ENCODE results near the gene BTBD9.
A peak's percentile ranks its signal among the peaks of the same experiment; 100 is the strongest.

BTBD9 gene

GRCh38 chr6:38495922-38496635, 143.7 kb downstream of the BTBD9 start:
- Histone ChIP-seq H3K27ac (no peak overlapping the region), H3K4me2 (ENCODE audit: low read length) (no peak overlapping the region), H3K36me3 (ENCODE audit: control insufficient read depth, insufficient read depth, low read length) (no peaks in the 10 kb centered on the region), H3K4me3 (ENCODE audit: low read depth, low read length) (no peak overlapping the region), H3K27me3 (ENCODE audit: control insufficient read depth, insufficient read depth, low read length) (no peaks in the 10 kb centered on the region), H3K4me1 (no peaks in the 10 kb centered on the region), H3K9me3 (ENCODE audit: control insufficient read depth, low read length) (no peaks in the 10 kb centered on the region), H3K79me2 (no peaks in the 10 kb centered on the region), H2AFZ (no peak overlapping the region), H3K9ac (no peak overlapping the region)
- TF ChIP-seq, protein P1, sequence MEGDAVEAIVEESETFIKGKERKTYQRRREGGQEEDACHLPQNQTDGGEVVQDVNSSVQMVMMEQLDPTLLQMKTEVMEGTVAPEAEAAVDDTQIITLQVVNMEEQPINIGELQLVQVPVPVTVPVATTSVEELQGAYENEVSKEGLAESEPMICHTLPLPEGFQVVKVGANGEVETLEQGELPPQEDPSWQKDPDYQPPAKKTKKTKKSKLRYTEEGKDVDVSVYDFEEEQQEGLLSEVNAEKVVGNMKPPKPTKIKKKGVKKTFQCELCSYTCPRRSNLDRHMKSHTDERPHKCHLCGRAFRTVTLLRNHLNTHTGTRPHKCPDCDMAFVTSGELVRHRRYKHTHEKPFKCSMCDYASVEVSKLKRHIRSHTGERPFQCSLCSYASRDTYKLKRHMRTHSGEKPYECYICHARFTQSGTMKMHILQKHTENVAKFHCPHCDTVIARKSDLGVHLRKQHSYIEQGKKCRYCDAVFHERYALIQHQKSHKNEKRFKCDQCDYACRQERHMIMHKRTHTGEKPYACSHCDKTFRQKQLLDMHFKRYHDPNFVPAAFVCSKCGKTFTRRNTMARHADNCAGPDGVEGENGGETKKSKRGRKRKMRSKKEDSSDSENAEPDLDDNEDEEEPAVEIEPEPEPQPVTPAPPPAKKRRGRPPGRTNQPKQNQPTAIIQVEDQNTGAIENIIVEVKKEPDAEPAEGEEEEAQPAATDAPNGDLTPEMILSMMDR (IDR thresholded peaks at IDR 0.05) = no peak

DNA sequence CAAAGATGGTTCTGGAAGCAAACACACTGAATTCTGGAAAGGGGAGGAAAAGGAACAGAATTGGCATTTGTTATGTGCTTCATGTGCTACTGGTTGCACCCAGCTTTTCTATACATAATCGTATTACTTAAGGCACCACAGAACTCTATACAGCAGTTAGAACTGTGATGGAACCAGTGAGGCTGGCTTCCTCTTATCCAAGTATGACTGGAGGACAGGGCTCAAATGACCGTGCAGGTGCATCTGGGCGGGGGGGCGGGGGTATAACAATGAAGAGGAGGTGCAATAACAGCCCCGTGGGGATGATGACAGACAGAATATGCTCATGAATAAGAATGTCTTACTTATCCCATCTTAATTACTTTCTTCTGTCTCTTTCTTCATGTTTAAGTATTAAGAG, 144.2 kb downstream of the BTBD9 start:
- Histone ChIP-seq H3K27me3 (ENCODE audit: control insufficient read depth, insufficient read depth, low read length) (no peaks in the 10 kb centered on the region), H3K4me1 (no peaks in the 10 kb centered on the region), H3K9ac (no peak overlapping the region), H3K27ac (no peak overlapping the region), H3K79me2 (no peaks in the 10 kb centered on the region), H3K36me3 (ENCODE audit: control insufficient read depth, insufficient read depth, low read length) (no peaks in the 10 kb centered on the region), H3K4me3 (ENCODE audit: low read depth, low read length) (no peak overlapping the region), H2AFZ (no peak overlapping the region), H3K4me2 (ENCODE audit: low read length) (no peak overlapping the region), H3K9me3 (ENCODE audit: control insufficient read depth, low read length) (no peaks in the 10 kb centered on the region)
- TF ChIP-seq, protein P1 (IDR thresholded peaks at IDR 0.05) = no peak

- Histone ChIP-seq H3K4me1 (no peaks in the 10 kb centered on the region), H2AFZ (no peak overlapping the region), H3K9ac (no peak overlapping the region), H3K36me3 (ENCODE audit: control insufficient read depth, insufficient read depth, low read length) (no peaks in the 10 kb centered on the region), H3K4me2 (ENCODE audit: low read length) (no peak overlapping the region), H3K79me2 (no peaks in the 10 kb centered on the region), H3K9me3 (ENCODE audit: control insufficient read depth, low read length) (no peaks in the 10 kb centered on the region), H3K4me3 (ENCODE audit: low read depth, low read length) (no peak overlapping the region), H3K27ac (no peak overlapping the region), H3K27me3 (ENCODE audit: control insufficient read depth, insufficient read depth, low read length) (no peaks in the 10 kb centered on the region)
- TF ChIP-seq, protein P1 (IDR thresholded peaks at IDR 0.05) = peak; percentile 97
Measured at GRCh38 chr6:38493931-38494547, 145.7 kb downstream of the BTBD9 start.

DNA sequence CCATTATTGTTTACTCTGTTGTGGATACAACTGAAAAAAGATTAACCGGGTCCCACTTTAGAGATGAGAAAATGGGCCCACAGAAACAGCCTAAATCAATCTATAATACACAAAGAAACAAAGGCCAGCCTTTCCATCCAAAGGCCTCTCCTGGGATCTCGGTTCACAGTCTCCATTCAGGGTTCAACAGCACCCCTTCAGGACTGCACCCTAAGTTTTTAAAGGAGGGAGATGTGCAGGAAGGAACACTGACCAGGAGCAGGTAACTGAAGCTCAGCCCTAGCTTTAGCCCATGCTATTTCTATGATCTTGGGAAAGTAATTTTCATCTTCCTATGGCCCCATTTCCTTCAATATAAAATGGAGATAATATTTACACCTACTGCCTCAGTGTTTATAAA, 147.7 kb downstream of the BTBD9 start:
- no peak overlapping the region for H3K9ac ChIP-seq
- no peaks in the 10 kb centered on the region for H3K4me1 ChIP-seq
- H2AFZ ChIP-seq = no peak overlapping the region
- no peaks in the 10 kb centered on the region for H3K36me3 ChIP-seq (ENCODE audit: control insufficient read depth, insufficient read depth, low read length)
- H3K27ac ChIP-seq = no peak overlapping the region
- TF ChIP-seq, protein P1 (IDR thresholded peaks at IDR 0.05) = no peak
- no peaks in the 10 kb centered on the region for H3K9me3 ChIP-seq (ENCODE audit: control insufficient read depth, low read length)
- no peak overlapping the region for H3K4me2 ChIP-seq (ENCODE audit: low read length)
- no peaks in the 10 kb centered on the region for H3K27me3 ChIP-seq (ENCODE audit: control insufficient read depth, insufficient read depth, low read length)
- H3K4me3 ChIP-seq (ENCODE audit: low read depth, low read length) = no peak overlapping the region
- no peaks in the 10 kb centered on the region for H3K79me2 ChIP-seq

- H3K79me2 ChIP-seq = no peaks in the 10 kb centered on the region
- H3K27me3 ChIP-seq (ENCODE audit: control insufficient read depth, insufficient read depth, low read length) = no peaks in the 10 kb centered on the region
- no peaks in the 10 kb centered on the region for H3K9me3 ChIP-seq (ENCODE audit: control insufficient read depth, low read length)
- H2AFZ ChIP-seq = no peak overlapping the region
- H3K9ac ChIP-seq = no peak overlapping the region
- H3K4me3 ChIP-seq (ENCODE audit: low read depth, low read length) = no peak overlapping the region
- no peak overlapping the region for H3K4me2 ChIP-seq (ENCODE audit: low read length)
- no peaks in the 10 kb centered on the region for H3K4me1 ChIP-seq
- no peak overlapping the region for H3K27ac ChIP-seq
- TF ChIP-seq, protein P1 (IDR thresholded peaks at IDR 0.05) = no peak
- no peaks in the 10 kb centered on the region for H3K36me3 ChIP-seq (ENCODE audit: control insufficient read depth, insufficient read depth, low read length)
Measured at GRCh38 chr6:38489951-38490350, 149.8 kb downstream of the BTBD9 start.

Measured in parathyroid adenoma (tissue), 2 donors.